ENCODE results near the gene TRIM45. TPM values are rescaled to one million over a fixed set of nuclear protein-coding genes. Genes with fewer than 3 reads are reported as not detected.
"Not testable (repeated sequence)": the region's sequence is repeated elsewhere in the genome, so short reads cannot be mapped to it uniquely, and the experiment has no call there.

TRIM45 gene
- total RNA-seq, 1 donor from 2014 or later = 3.0 TPM

DNA sequence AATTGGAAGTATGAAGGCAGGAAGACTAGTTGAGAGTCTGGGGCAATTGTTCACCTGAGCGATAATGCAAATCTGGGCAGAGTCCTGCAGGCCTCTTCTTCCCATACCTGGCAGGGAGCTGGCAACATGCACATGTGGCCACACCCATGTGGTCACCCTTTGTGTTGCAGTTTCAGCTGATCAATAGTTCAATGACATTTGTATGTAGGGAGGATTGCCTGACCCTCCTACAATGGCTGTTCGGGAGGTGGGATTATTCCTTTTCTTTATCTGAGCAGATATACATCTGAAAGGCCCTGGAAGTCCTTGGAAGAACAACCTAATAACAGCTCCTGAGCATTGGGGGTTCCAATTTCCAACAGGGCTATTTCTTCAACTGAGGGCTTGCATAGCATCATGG lies 15.2 kb upstream of the TRIM45 start:
- DNase-seq (ENCODE audit: extremely low read depth, low read depth, low spot score) = no peak

DNA sequence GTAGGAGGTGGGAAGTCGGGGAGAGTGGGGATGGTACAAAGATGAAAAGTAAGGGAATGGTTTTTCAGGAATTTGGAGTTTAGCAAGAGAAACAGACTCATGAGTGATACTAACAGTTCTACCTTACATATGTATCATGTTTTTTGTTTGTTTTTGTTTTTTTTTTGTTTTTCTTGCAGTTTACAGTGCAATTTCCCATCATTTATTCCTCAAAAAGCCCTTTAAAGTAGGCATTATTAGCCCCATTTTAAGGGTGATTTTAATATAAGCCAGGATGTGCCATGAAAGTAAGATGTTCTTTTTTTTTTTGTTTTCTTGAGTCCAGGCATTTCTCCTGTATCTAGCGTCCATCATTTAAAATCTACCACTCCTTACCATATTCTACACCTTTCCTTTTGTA lies 13.8 kb upstream of the TRIM45 start:
- no peak for DNase-seq (ENCODE audit: extremely low read depth, low read depth, low spot score)

GRCh38 chr1:117130526-117130925 lies 9.0 kb upstream of the TRIM45 start:
- DNase-seq (ENCODE audit: extremely low read depth, low read depth, low spot score) = no peak

DNA sequence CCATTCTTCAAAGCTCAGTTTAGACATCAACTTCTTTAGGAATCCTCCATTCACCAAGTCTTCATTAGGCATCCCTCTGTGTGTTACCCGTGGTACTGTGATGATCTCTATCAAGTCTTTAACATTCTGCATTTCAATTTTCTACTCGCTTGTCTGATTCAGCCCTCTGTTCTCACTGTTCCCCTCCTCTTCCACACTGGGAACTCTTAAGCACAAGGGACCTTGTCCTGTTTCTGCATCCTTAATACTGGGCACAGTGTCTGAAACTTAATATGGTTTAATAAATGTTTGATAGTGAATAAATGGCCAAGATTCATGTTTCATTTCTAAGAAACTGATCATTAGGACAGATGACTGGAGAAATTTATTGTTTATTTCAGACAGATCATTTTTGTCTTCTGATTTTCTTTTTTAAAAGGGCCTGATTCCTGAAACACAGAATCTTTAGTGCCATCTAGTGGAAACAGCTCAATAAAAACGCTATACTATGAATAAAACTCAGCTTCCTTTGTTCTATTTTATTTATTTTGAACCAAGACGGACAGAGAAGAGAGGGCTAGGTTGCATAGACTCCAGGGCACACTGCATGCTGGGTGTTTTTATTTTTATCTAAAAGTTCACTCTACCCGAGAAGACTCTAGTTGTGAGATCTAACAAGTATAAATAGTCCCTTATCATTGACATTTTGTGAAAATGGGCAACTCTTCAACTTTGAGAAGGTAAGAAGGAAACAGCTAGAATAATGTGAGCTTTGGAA lies 7.0 kb upstream of the TRIM45 start:
- peak; percentile 48 for DNase-seq (ENCODE audit: extremely low read depth, low read depth, low spot score)

- no peak for DNase-seq (ENCODE audit: extremely low read depth, low read depth, low spot score)
These were observed 6.2 kb upstream of the TRIM45 start for GRCh38 chr1:117127795-117128194.

DNA sequence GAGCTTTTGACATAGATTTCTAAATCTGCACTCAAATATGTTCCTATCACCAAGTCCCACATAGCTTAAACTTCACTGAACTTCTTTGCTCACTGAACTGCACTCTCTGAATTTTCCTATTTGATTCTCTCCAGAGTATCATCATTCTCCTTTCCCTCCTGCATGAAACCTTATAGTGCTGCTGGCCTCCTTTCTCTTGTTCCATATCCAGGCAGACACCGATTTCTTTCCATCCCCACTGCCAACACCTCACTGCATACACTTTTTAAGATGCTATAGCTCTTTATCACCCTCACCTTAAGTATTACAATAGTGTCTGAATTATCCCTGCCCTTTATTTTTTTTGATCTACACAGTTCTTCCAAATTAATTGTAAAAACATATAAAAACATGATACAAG lies 3.1 kb upstream of the TRIM45 start:
- DNase-seq (ENCODE audit: extremely low read depth, low read depth, low spot score) = no peak

DNA sequence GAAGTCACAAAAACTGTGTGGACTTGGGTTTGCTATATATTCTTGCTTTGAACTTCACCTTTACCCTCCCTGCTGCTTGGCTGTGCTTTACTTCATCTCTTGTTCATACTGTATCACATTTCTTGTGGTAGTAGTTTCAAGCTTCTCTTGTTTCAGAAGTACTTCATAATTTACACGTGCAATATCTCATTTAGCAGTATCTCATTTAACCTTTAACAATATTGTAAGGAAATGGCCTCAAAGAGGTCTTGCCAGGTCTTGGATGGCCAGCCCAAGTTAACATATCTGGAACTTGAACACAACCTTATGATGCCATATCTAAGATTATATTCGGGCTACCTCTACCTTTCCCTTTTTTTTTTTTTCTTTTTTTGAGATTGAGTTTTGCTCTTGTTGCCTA lies 1.7 kb upstream of the TRIM45 start:
- no peak for DNase-seq (ENCODE audit: extremely low read depth, low read depth, low spot score)

- DNase-seq (ENCODE audit: extremely low read depth, low read depth, low spot score) = no peak
These were observed 929 bp upstream of the TRIM45 start for GRCh38 chr1:117122330-117123025.

DNA sequence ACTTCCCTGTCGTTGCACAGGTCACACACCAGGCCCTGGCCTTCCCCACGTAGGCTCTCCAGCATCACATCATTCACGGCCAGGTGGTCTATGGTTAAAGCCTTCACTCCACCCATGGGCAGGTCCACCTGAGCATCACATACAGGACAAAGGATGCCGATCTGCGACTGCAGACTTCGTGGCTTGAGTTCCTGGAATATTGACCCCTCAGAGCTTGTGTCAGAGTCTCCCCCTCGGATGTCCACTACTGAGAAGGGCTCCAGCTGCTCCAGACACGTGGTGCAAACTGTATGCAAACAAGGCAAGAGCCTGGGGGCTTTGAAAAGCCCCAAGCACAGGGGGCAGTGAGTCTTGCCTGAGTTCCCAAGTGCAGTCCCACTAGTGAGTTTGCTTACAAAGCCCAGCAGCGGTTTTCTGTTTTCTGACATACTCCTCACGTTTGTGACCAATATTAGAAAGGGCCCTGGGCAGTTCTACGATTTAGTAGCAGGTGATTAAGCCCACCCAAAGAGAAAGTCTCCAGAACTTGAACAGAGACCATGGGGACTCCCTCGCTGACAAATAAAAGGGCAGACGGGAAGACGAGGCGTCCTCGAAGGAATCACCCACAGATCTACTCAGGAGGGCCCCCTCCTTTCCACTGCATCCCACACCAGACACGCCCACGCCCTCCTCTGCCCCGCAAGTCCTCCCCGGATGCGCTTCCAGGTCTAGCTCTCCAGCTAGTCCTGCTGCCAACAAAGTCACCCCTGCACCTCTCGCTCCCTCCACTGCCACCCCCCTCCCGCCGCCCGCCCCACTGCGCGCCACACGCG lies 568 bp downstream of the TRIM45 start:
- DNase-seq (ENCODE audit: extremely low read depth, low read depth, low spot score) = no peak

- DNase-seq (ENCODE audit: extremely low read depth, low read depth, low spot score) = not testable (repeated sequence)
These were observed 2.4 kb downstream of the TRIM45 start for GRCh38 chr1:117119144-117119543.

- no peak for DNase-seq (ENCODE audit: extremely low read depth, low read depth, low spot score)
These were observed 3.4 kb downstream of the TRIM45 start for GRCh38 chr1:117118137-117118536.

- no peak for DNase-seq (ENCODE audit: extremely low read depth, low read depth, low spot score)
These were observed 3.9 kb downstream of the TRIM45 start for GRCh38 chr1:117117697-117118096.

GRCh38 chr1:117116784-117117130 lies 4.8 kb downstream of the TRIM45 start:
- DNase-seq (ENCODE audit: extremely low read depth, low read depth, low spot score) = no peak

- DNase-seq (ENCODE audit: extremely low read depth, low read depth, low spot score) = no peak
These were observed 5.3 kb downstream of the TRIM45 start for GRCh38 chr1:117116090-117116783.

- no peak for DNase-seq (ENCODE audit: extremely low read depth, low read depth, low spot score)
These were observed 6.7 kb downstream of the TRIM45 start for GRCh38 chr1:117114877-117115276.

DNA sequence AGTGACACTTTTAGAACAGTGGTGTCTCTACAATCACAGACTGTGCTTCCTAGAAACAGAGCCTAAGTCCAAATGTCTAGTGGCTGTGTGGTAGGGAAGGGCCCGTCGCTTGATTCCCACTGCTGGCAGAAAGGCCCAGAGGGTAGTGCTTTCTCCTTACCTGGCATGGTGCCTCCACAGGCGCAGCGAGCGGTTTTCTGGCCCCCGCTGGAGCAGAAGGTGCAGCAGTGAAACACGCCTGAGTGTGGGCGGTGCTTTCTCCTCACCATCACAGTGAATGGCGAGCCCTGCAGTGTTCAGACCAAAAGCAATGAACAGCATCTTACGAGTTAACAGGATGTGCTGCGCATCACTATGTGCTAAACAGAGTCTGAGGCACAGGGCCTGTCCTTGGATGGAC lies 8.3 kb downstream of the TRIM45 start:
- DNase-seq (ENCODE audit: extremely low read depth, low read depth, low spot score) = no peak

DNA sequence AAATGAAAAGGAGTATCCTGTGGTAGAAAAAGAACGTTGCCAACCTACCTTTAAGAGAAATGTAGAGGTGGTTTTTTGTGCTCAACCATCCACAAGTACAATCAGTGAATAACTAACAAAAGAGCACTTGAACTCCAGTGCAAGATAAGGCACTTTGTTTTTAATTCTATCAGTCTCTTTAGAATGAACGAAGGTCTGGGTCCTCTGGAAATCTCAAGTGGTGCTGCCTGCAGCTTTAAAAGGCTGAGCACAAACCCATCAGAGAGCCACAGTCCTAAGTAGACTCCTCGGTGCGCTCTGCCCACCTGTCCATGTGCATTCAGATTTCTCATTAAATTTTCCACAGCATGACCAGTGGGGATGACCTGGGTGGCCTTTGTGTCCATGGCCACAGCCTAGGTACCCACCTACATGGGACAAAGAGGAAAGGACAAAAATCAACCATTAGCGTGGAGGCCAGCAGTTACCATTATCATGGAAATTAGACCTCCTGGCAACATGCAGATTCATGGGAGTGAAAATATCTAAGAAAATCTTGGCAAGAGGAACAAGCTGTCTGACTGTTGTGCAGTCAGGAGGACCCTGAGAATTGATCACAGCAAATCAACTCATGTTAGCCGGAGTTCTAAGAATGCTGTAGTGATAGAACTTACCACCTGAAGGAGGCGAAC lies 9.4 kb downstream of the TRIM45 start:
- no peak for DNase-seq (ENCODE audit: extremely low read depth, low read depth, low spot score)

GRCh38 chr1:117110774-117111173 lies 10.8 kb downstream of the TRIM45 start:
- no peak for DNase-seq (ENCODE audit: extremely low read depth, low read depth, low spot score)

- DNase-seq (ENCODE audit: extremely low read depth, low read depth, low spot score) = no peak
These were observed 14.2 kb downstream of the TRIM45 start for GRCh38 chr1:117107364-117107763.

DNA sequence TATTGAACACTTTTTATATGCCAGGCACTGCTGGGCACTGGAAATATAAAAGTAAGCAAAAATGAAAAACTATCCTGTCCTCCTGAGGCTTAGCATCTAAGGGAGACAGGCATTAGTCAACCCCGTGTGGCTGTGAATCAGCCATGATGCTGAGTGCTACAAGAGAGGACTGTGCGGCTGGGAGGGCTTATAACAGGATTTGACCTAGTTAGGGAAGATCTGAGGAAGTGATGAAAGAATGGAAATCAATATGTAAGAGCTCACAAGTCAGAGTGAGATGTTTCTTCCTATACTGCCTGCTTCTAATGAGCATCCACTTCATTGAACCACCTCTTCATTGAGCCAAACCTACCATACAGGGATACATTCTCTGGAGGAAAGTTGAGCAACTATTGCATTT lies 15.1 kb downstream of the TRIM45 start:
- no peak for DNase-seq (ENCODE audit: extremely low read depth, low read depth, low spot score)

DNA sequence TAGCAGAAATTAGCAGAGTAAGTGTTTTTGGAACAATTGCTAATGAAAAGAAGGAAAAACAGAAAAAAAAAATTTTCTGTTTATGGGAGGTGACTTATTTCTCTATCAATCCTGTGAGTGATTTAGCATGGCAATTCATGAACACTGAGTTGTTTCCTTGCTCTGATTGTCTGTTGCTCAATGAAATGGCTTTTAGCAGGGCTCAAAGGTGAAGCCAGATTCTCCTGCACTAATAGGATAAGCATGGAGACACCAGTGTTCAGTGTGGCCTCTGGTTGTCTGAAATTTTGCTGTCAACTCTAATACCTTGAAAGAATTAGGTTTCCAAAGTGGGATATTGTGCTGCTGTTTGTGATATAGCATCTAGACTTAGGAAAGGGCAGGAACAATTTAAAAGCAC lies 15.8 kb downstream of the TRIM45 start:
- DNase-seq (ENCODE audit: extremely low read depth, low read depth, low spot score) = no peak
